Left lung (tissue), 10 donors: ENCODE measurements around the gene LAMC1. TPM values are rescaled to one million over a fixed set of nuclear protein-coding genes. Genes with fewer than 3 reads are reported as not detected.

Experiments
- ATAC-seq: fragments of 200-7000 bp; cut with Tn5 transposase; one replicate; pipeline ENCODE4 v1.9.1; 2020; ENCODE audit warnings: moderate library complexity
- DNase-seq, 4 donors: peaks; one replicate each; pipeline ENCODE4 v3.0.0-alpha.2; 2013 to 2020
- H3K27ac ChIP-seq, 2 donors: fragments of 200-600 bp; sonication (generic) in 1 of 2; one replicate each; pipeline versions ENCODE4 v1.5.0 to v1.8.0; 2020 to 2021
- H3K27me3 ChIP-seq, 2 donors: fragments of 200-600 bp; sonication (generic) in 1 of 2; one replicate each; pipeline versions ENCODE4 v1.5.0 to v1.8.0; 2020 to 2021
- H3K36me3 ChIP-seq, 2 donors: fragments of 200-600 bp; sonication (generic) in 1 of 2; one replicate each; pipeline versions ENCODE4 v1.5.0 to v1.8.0; 2020 to 2021
- H3K4me1 ChIP-seq, 2 donors: fragments of 200-600 bp; one replicate each; pipeline ENCODE4 v1.8.0; 2021
- H3K4me3 ChIP-seq, 2 donors: fragments of 200-600 bp; sonication (generic) in 1 of 2; one replicate each; pipeline versions ENCODE4 v1.5.0 to v1.8.0; 2020 to 2021; ENCODE audit warnings: mild to moderate bottlenecking in 1 of 2
- H3K9me3 ChIP-seq, 2 donors: fragments of 200-600 bp; sonication (generic) in 1 of 2; one replicate each; pipeline versions ENCODE4 v1.5.0 to v1.8.0; 2020 to 2021
- intact Hi-C, 2 donors: fragments of 100-400 bp; cut with DNase I; formaldehyde crosslinking; loops; one replicate each; pipeline versions ENCODE4 v1.11.2 to v1.14.2; 2022
- polyA plus RNA-seq, 6 donors: library from polyadenylated mRNA; unstranded; fragments of 120-200 nt; gene quantifications; one replicate each; pipeline ENCODE4 v1.2.1, GENCODE V29; 2013; ENCODE audit not compliant: insufficient read length in 6 of 6
- total RNA-seq, 2 donors: library from RNA; stranded (reverse); fragmentation: NEBNext Ultra II Directional; extraction: Animal tissue kit (Norgen Biotek cat#: 25700); gene quantifications; one replicate each; pipeline ENCODE4 v1.2.1, GENCODE V29; 2021
- TF ChIP-seq, protein P1 (sequence below), 2 donors: fragments of 200-600 bp; sonication (generic) in 1 of 2; IDR thresholded peaks; one replicate each; pipeline versions ENCODE4 v1.5.0 to v1.8.0; 2021; ENCODE audit warnings: antibody characterized with exemption in 2 of 2
- donor health status: DM: no; HTN: yes; CAD: no.
- donor health status: DM: no; HTN: no; CAD: no.

Gene LAMC1
- total and polyA plus RNA-seq, 8 donors: 144 to 357 (median 321) TPM

GRCh38 chr1:183097438-183098051, 74.3 kb downstream of the LAMC1 start:
- TF ChIP-seq, protein P1, sequence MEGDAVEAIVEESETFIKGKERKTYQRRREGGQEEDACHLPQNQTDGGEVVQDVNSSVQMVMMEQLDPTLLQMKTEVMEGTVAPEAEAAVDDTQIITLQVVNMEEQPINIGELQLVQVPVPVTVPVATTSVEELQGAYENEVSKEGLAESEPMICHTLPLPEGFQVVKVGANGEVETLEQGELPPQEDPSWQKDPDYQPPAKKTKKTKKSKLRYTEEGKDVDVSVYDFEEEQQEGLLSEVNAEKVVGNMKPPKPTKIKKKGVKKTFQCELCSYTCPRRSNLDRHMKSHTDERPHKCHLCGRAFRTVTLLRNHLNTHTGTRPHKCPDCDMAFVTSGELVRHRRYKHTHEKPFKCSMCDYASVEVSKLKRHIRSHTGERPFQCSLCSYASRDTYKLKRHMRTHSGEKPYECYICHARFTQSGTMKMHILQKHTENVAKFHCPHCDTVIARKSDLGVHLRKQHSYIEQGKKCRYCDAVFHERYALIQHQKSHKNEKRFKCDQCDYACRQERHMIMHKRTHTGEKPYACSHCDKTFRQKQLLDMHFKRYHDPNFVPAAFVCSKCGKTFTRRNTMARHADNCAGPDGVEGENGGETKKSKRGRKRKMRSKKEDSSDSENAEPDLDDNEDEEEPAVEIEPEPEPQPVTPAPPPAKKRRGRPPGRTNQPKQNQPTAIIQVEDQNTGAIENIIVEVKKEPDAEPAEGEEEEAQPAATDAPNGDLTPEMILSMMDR (IDR thresholded peaks at IDR 0.05): no peak
- Histone ChIP-seq H3K27ac (peak overlapping the region; percentile 10 to 21), H3K36me3 (no peaks in the 10 kb centered on the region), H3K9me3 (no peaks in the 10 kb centered on the region), H3K27me3 (no peaks in the 10 kb centered on the region), H3K4me3 (no peak overlapping the region), H3K4me1 (peaks cover 4 to 29% of the 10 kb centered on the region in 2 donors)
- DNase-seq: peak in 2 of 4 donors; percentile 47 to 54
- intact Hi-C loops: no loop called here
- no peak for ATAC-seq

DNA sequence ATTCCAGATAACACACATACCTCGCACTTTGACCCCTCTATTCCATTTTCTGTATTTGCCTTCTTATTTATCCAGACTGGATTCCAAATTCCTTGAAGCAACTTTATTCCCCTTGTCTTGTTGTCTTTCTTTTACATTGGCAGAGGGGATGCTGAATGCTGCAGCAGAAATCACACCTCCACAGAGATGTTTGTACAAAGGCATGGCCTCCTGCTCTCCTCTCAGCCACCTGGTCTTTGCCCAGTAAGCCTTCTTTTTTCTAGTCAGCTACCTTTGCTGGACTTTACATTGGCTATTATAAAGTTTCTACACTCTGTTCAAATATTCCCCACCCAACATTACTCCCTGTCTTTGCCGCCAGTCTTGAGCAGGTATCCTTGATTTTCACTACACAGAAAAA, 75.1 kb downstream of the LAMC1 start:
- H3K27ac ChIP-seq: peak overlapping the region in 1 of 2 donors; percentile 10

GRCh38 chr1:183100361-183100974, 77.2 kb downstream of the LAMC1 start:
- intact Hi-C loops: loop anchor here in 1 of 2 donors (10.0 kb wide), 1 partner anchor 76 kb away; the partner anchor contains the start of gene LAMC1
- Histone ChIP-seq H3K27me3 (no peaks in the 10 kb centered on the region), H3K27ac (no peak overlapping the region), H3K36me3 (peaks cover 0 to 4% of the 10 kb centered on the region in 2 donors), H3K4me3 (no peak overlapping the region), H3K4me1 (peaks cover 5 to 38% of the 10 kb centered on the region in 2 donors), H3K9me3 (no peaks in the 10 kb centered on the region)
- no peak for DNase-seq
- TF ChIP-seq, protein P1 (IDR thresholded peaks at IDR 0.05): no peak
- ATAC-seq: no peak

More for the DNA sequence above, 75.1 kb downstream of the LAMC1 start:
- Histone ChIP-seq H3K4me3 (no peak overlapping the region), H3K9me3 (no peaks in the 10 kb centered on the region), H3K4me1 (peaks cover 8 to 34% of the 10 kb centered on the region in 2 donors), H3K27me3 (no peaks in the 10 kb centered on the region), H3K36me3 (peaks cover 0 to under 1% of the 10 kb centered on the region in 2 donors)
- ATAC-seq: no peak
- intact Hi-C loops: no loop called here
- TF ChIP-seq, protein P1 (IDR thresholded peaks at IDR 0.05): no peak
- DNase-seq: no peak

- no peaks in the 10 kb centered on the region for H3K9me3 ChIP-seq
- ATAC-seq (no peak), DNase-seq (no peak)
- H3K27me3 ChIP-seq: no peaks in the 10 kb centered on the region
- H3K27ac ChIP-seq: no peak overlapping the region
- H3K4me3 ChIP-seq: no peak overlapping the region
- TF ChIP-seq, protein P1 (IDR thresholded peaks at IDR 0.05): no peak
- intact Hi-C loops: loop anchor here in 1 of 2 donors (10.0 kb wide), 1 partner anchor 76 kb away; the partner anchor contains the start of gene LAMC1
- H3K36me3 ChIP-seq: peaks cover 0 to 4% of the 10 kb centered on the region in 2 donors
- peaks cover 8 to 37% of the 10 kb centered on the region in 2 donors for H3K4me1 ChIP-seq
Measured at GRCh38 chr1:183101081-183101480, 77.9 kb downstream of the LAMC1 start.

GRCh38 chr1:183101841-183102276, 78.6 kb downstream of the LAMC1 start:
- no peak for DNase-seq

More at GRCh38 chr1:183101841-183102276, 78.6 kb downstream of the LAMC1 start:
- Histone ChIP-seq H3K27ac (no peak overlapping the region), H3K4me1 (peaks cover 8 to 31% of the 10 kb centered on the region in 2 donors), H3K9me3 (no peaks in the 10 kb centered on the region), H3K4me3 (no peak overlapping the region), H3K36me3 (peaks cover 0 to 4% of the 10 kb centered on the region in 2 donors), H3K27me3 (no peaks in the 10 kb centered on the region)
- TF ChIP-seq, protein P1 (IDR thresholded peaks at IDR 0.05): no peak
- intact Hi-C loops: loop anchor here in 1 of 2 donors (10.0 kb wide), 1 partner anchor 77 kb away; the partner anchor contains the start of gene LAMC1
- peak; percentile 32 for ATAC-seq
